Lung (tissue), 13 donors: ENCODE data around the gene ANKRD29. TPM values are rescaled to one million over a fixed set of nuclear protein-coding genes. Genes with fewer than 3 reads are reported as not detected.

ENCODE experiments used
- ATAC-seq: fragments of 200-7000 bp; cut with Tn5 transposase; one replicate; pipeline ENCODE4 v1.9.1; 2020; ENCODE audit warnings: moderate number of reproducible peaks; ENCODE audit not compliant: insufficient read depth, low FRiP score
- DNase-seq, 3 donors: peaks; one replicate each; pipeline ENCODE4 v3.0.0-alpha.2; 2013 to 2017
- H3K27ac ChIP-seq, 2 donors: one replicate each; pipeline ENCODE4 v1.5.1; 2013; ENCODE audit warnings: mild to moderate bottlenecking in 2 of 2, moderate library complexity in 2 of 2, control low read depth in 1 of 2, inconsistent platforms in 1 of 2, low read depth in 1 of 2, low read length in 1 of 2
- H3K27me3 ChIP-seq, 3 donors: one replicate each; pipeline ENCODE4 v1.5.1; 2013; ENCODE audit warnings: low read length in 2 of 3; ENCODE audit not compliant: control insufficient read depth in 3 of 3, insufficient read depth in 3 of 3
- H3K36me3 ChIP-seq, 4 donors: one replicate each; pipeline ENCODE4 v1.5.1; 2013; ENCODE audit warnings: low read length in 4 of 4, mild to moderate bottlenecking in 1 of 4, moderate library complexity in 1 of 4; ENCODE audit not compliant: control insufficient read depth in 4 of 4, insufficient read depth in 4 of 4
- H3K4me1 ChIP-seq, 5 donors: one replicate each; pipeline ENCODE4 v1.5.1; 2013; ENCODE audit warnings: low read length in 5 of 5, mild to moderate bottlenecking in 2 of 5, moderate library complexity in 1 of 5; ENCODE audit not compliant: control insufficient read depth in 5 of 5, insufficient read depth in 5 of 5
- H3K4me3 ChIP-seq: one replicate; pipeline ENCODE4 v1.5.1; 2013; ENCODE audit warnings: mild to moderate bottlenecking, control low read depth, moderate library complexity
- H3K9ac ChIP-seq, 2 donors: one replicate each; pipeline ENCODE4 v1.5.1; 2013; ENCODE audit warnings: low read length in 2 of 2, control low read depth in 1 of 2; ENCODE audit not compliant: insufficient read depth in 1 of 2
- H3K9me3 ChIP-seq, 4 donors: one replicate each; pipeline ENCODE4 v1.5.1; 2013; ENCODE audit warnings: low read length in 3 of 4, mild to moderate bottlenecking in 1 of 4, moderate library complexity in 1 of 4; ENCODE audit not compliant: control insufficient read depth in 4 of 4, insufficient read depth in 3 of 4
- WGBS, 2 donors: extraction: QIAGEN DNeasy Blood & Tissue Kit; methylation state at CpG; one replicate each; pipeline ENCODE4 v1.1.7; 2013; 5-methylcytosine and 5-hydroxymethylcytosine counted together
- polyA plus RNA-seq, 2 donors: library from polyadenylated mRNA; stranded (reverse); fragments of 200-250 nt; gene quantifications; one replicate each; pipeline ENCODE4 v1.2.1, GENCODE V29; 2013
- small RNA-seq: library from RNA; depleted of rRNA; stranded (forward); fragments of <200 nt; gene quantifications from one replicate; pipeline ENCODE3, GENCODE V24; 2014; ENCODE audit warnings: low replicate concordance
- total RNA-seq, 2 donors: library from RNA; depleted of rRNA in 1 of 2; stranded (reverse); fragments of >200 nt in 1 of 2; gene quantifications; one replicate each; pipeline ENCODE4 v1.2.1, GENCODE V29; 2014 to 2021
- TF ChIP-seq, protein P1 (sequence below): IDR thresholded peaks from 2 replicates; pipeline ENCODE4 v1.5.1; 2012; ENCODE audit warnings: mild to moderate bottlenecking; ENCODE audit errors: control extremely low read depth, extremely low read depth
- donor health status: control.
- donor health status: control.
- donor health status: Bipolar disorder and iron deficiency.
- donor health status: healthy.
- donor health status: DM: yes; HTN: yes; CAD: no.

The ANKRD29 gene
- total and polyA plus RNA-seq, 4 donors: 12.5 to 60.9 (median 43.0) TPM

DNA sequence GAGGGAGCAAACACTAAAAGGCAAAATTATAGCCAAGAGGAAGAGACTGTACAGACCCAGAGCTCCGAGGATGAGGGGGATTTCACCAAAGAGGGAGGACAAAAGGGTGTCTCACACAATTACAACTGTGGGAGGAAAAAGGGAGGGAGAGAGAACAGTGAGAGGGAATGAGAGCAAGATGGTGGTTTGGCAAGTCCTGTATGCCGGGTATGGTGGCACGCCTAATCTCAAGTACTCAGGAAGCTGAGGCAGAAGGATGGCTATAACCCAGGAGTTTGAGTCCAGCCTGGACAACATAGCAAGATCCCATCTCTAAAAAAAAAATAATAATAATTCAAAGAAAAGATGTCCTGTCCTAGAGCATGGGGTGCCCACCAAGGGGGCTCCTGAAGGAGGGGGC, 110.7 kb downstream of the ANKRD29 start:
- TF ChIP-seq, protein P1, sequence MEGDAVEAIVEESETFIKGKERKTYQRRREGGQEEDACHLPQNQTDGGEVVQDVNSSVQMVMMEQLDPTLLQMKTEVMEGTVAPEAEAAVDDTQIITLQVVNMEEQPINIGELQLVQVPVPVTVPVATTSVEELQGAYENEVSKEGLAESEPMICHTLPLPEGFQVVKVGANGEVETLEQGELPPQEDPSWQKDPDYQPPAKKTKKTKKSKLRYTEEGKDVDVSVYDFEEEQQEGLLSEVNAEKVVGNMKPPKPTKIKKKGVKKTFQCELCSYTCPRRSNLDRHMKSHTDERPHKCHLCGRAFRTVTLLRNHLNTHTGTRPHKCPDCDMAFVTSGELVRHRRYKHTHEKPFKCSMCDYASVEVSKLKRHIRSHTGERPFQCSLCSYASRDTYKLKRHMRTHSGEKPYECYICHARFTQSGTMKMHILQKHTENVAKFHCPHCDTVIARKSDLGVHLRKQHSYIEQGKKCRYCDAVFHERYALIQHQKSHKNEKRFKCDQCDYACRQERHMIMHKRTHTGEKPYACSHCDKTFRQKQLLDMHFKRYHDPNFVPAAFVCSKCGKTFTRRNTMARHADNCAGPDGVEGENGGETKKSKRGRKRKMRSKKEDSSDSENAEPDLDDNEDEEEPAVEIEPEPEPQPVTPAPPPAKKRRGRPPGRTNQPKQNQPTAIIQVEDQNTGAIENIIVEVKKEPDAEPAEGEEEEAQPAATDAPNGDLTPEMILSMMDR: no peak
- Histone ChIP-seq H3K4me1 (peaks cover 0 to 8% (median 0%) of the 10 kb centered on the region in 5 donors), H3K27ac (peak overlapping the region in 1 of 2 donors; percentile 46), H3K36me3 (peaks cover 25 to 57% (median 44%) of the 10 kb centered on the region in 4 donors), H3K4me3 (no peak overlapping the region), H3K9ac (no peak overlapping the region), H3K27me3 (no peaks in the 10 kb centered on the region), H3K9me3 (peaks cover 0 to 3% (median 0%) of the 10 kb centered on the region in 4 donors)
- 26 to 95% methylated on average over 3 of the region's 3 CpGs for WGBS, 2 donors
- ATAC-seq: no peak
- no peak for DNase-seq

DNA sequence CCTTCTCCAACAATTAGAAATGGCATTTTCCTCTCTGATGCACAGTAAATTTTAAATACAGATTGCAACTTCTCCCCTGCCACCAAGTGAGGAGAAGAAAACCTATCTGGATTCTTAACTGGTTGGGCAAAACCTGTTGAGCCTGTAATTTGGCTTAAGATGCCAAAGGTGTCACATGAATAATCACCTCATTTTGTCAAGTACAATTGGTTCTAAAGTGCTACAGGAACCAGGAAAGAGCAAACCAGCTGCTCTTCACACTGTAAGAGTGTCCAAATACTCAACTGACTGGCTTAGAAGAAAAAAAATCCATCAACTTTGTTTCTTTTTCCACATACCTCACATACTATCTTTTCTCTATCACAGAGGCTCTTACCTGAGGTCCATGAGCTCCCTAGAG, 111.8 kb downstream of the ANKRD29 start:
- ATAC-seq (peak; percentile 13), DNase-seq (peak in 1 of 3 donors; percentile 32)
- Histone ChIP-seq H3K27me3 (no peaks in the 10 kb centered on the region), H3K4me1 (peaks cover 0 to 8% (median 0%) of the 10 kb centered on the region in 5 donors), H3K36me3 (peaks cover 32 to 48% (median 41%) of the 10 kb centered on the region in 4 donors), H3K27ac (no peak overlapping the region), H3K9me3 (peaks cover 0 to 3% (median 0%) of the 10 kb centered on the region in 4 donors), H3K9ac (no peak overlapping the region), H3K4me3 (no peak overlapping the region)
- TF ChIP-seq, protein P1: no peak

Small RNA genes within 50 kb of the gene (small RNA-seq; reads per million reads assigned to genes)
- gene RF00019: not detected

Other genes with a start within 250 kb of the ANKRD29 start
- gene RIOK3, start 209.6 kb downstream of the ANKRD29 start, total RNA-seq: 10 to 100 TPM; 61.4 to 83.0 TPM
- 10 to 100 TPM; 35.6 to 46.9 TPM for gene RIOK3, start 209.6 kb downstream of the ANKRD29 start, polyA plus RNA-seq
- gene RMC1, start 159.4 kb downstream of the ANKRD29 start, total RNA-seq: 10 to 100 TPM; 28.2 to 33.8 TPM
- gene RMC1, start 159.4 kb downstream of the ANKRD29 start, polyA plus RNA-seq: 10 to 100 TPM; 30.6 to 71.3 TPM
- gene NPC1, start 76.4 kb downstream of the ANKRD29 start, total RNA-seq: 100 to 1,000 TPM in 1 of 2 donors, 10 to 100 TPM in 1; 97.7 to 143 TPM
- gene NPC1, start 76.4 kb downstream of the ANKRD29 start, polyA plus RNA-seq: 10 to 100 TPM; 47.7 to 48.2 TPM
- gene LAMA3, start 26.5 kb upstream of the ANKRD29 start, total RNA-seq: 100 to 1,000 TPM in 1 of 2 donors, 10 to 100 TPM in 1; 81.0 to 110 TPM
- 10 to 100 TPM; 14.1 to 22.8 TPM for gene LAMA3, start 26.5 kb upstream of the ANKRD29 start, polyA plus RNA-seq